LNCAP (cell line): ENCODE data around the gene PLEKHH1.

Experiments
- TF ChIP-seq, protein P1 (sequence below): fragments of 450-650 bp; IDR thresholded peaks from 2 replicates; pipeline ENCODE4 v1.5.1; 2017; ENCODE audit warnings: mild to moderate bottlenecking

The PLEKHH1 gene

DNA sequence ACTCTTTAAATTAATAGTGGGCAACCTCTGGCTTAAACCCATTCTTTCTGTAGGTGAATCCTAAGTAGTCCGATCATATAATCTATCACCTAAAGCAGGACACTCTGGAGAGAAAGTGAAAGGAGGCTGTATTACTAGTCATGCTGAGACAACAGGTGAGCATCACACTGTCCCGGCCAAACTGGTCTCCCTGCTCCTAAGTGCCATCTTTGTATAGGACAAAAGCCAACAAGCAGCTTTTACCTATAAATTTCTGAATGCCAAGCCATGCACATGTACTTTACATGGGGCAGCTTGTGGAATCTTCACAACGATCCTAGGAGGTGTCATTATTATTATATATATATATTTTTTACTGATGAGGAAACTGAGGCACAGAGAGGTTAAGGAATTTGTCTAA, 18.0 kb downstream of the PLEKHH1 start:
- TF ChIP-seq, protein P1, sequence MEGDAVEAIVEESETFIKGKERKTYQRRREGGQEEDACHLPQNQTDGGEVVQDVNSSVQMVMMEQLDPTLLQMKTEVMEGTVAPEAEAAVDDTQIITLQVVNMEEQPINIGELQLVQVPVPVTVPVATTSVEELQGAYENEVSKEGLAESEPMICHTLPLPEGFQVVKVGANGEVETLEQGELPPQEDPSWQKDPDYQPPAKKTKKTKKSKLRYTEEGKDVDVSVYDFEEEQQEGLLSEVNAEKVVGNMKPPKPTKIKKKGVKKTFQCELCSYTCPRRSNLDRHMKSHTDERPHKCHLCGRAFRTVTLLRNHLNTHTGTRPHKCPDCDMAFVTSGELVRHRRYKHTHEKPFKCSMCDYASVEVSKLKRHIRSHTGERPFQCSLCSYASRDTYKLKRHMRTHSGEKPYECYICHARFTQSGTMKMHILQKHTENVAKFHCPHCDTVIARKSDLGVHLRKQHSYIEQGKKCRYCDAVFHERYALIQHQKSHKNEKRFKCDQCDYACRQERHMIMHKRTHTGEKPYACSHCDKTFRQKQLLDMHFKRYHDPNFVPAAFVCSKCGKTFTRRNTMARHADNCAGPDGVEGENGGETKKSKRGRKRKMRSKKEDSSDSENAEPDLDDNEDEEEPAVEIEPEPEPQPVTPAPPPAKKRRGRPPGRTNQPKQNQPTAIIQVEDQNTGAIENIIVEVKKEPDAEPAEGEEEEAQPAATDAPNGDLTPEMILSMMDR: no peak

DNA sequence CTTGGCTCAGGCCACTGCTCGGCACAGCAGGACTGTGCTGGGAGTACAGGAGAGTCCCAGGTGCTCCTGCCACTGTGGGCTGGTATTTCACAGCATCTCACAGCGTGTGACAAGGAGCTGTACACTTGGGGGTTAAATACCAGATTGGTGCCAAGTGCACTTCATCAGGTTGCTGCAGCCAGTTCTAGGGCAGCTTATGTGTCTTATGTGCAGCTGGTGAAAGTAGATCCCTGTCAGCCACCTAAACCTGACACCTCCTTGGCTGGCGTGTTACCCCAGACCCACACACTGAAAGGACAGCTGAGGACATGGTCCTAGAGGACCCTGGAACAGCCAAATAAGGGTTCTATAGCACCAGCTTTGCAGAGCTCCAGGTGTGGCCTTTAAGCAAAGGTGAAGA, 18.9 kb downstream of the PLEKHH1 start:
- TF ChIP-seq, protein P1: no peak

DNA sequence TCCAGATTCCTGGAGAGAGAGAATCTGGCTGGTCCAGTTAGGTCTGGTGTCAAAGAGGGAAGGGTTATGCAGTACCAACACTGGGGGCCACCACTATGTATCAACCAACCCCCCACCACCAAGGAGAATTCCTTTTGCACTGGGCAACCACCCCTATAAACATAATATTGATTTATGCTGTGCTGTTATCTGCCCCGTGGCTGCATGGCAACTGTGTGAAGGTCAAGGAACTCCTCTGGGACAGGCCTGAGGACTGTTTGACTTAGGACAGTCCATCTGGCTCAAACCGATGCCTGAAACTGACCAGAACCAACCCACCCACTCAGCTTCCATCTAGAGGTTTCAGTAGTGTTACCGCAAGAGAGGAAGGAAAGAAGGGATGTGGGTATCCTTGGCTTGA, 20.5 kb downstream of the PLEKHH1 start:
- TF ChIP-seq, protein P1: no peak

DNA sequence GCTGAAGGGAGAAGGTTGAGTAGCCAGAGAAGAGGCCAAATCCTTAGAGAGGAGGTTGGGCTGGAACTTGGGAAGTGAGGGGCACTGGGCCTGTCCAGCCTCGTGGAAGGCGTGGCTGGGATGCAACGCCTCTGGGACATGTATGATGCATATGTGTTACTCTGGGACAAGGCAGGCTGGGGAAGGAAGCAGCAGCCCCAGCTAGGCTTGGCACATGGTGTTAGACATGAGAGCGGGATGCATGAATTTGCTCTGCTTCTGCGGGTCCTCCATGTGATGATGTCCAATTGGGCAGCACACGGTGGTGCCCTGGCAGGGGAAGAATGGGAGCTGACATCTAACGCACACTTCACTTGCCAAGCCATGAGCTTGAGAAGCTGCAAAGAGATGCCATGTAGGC, 21.3 kb downstream of the PLEKHH1 start:
- TF ChIP-seq, protein P1: no peak

DNA sequence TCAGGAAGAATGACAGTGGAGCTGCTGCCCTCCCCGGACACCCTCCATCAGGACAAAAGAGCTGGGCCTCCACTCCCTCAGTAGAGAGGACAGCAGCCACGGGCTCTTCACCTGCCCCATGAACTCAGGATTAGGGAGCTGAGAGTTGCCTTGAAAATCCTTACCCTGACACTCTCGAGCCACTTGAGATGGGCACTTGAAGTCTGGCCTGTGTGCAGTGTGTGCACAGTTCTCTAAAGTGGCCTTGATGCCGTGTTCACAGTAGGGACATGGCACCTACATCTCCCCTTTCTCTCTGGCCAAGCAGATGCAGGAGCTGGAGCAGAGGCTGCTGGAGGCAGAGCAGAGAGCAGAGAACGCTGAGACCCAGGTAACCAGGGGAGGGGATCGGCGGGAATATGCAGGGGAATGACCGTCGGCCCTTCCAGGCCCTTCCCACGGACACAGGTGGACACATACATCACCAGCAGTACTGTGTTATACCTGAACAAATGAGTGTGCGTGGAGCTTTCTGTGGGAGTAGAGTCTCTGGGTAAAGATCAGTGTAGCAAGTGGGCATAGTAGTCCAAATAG, 22.5 kb downstream of the PLEKHH1 start:
- TF ChIP-seq, protein P1: no peak

DNA sequence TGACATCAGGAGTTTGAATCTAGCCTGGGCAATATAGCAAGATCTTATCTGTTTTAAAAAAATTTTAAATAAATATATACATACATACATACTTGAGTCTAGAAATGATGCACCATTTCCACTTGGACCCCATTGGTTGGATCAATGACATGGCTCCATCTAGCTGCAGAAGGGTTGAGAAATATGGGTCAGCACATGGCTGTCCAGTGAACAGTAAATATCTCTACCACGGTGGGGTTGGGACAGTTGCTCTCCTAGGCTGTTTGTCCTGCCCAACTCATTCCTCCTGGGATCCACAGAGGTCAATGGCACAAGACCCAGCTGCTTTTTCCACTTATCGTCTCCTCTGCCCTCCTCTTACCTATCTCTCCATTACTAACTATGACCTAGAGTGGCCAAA, 23.6 kb downstream of the PLEKHH1 start:
- TF ChIP-seq, protein P1: no peak

DNA sequence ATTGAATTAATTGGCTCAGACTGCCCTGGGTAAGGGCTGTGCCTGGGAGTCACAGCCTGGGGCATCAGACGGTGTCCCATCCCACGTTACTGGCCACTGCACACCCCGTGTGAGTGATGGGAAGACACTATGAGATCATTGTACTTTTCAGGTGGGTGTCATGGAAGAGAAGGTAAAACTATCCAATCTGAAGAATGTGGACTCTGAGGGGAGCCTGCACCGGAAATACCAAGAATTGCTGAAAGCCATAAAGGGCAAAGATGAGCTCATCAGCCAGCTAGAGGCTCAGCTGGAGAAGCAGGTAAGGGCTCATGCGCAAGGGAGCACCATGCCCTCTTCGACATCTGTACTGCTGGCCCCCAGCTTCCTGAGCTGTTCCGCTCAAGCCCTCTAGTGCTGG, 24.0 kb downstream of the PLEKHH1 start:
- TF ChIP-seq, protein P1: no peak

DNA sequence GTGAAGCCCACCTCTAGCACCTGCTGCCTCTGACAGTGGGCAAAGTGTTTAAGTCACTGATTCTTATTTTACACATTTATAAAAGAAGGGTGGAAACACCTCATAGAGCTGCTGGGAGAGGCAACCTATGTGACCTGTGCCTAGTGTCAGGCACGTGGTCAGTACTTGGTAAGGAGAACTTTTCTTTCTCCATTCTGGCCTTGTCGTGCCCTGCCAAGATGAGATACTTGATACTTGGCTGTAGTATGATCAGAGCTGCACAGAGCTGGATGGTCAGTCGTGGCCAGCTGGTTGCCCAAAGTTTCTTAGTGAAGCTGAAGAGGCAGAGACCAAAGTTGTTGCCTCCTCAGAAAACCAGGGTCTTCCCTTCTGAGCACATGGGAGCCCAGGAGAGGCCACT, 24.6 kb downstream of the PLEKHH1 start:
- TF ChIP-seq, protein P1: no peak
